GM23338 (cell line): ENCODE results near the gene STK24. TPM values are rescaled to one million over a fixed set of nuclear protein-coding genes. Genes with fewer than 3 reads are reported as not detected.

Experiments used
- ATAC-seq: fragments of 200-7000 bp; cut with Tn5 transposase; 3 replicates; pipeline ENCODE4 v1.9.1; 2020
- DNase-seq: peaks from one replicate; pipeline ENCODE4 v3.0.0-alpha.2; 2015; ENCODE audit warnings: low spot score
- H2AFZ ChIP-seq: fragments of 200-600 bp; sonication (generic); 2 replicates; pipeline ENCODE4 v1.8.0; 2016; ENCODE audit warnings: antibody characterized with exemption, mild to moderate bottlenecking, moderate library complexity
- H3F3A ChIP-seq: fragments of 200-600 bp; sonication (generic); replicated peaks from 2 replicates; pipeline ENCODE4 v1.8.0; 2017; ENCODE audit warnings: antibody characterized with exemption, mixed run types, low read depth
- H3K27ac ChIP-seq: fragments of 200-600 bp; sonication (generic); 2 replicates; pipeline ENCODE4 v1.6.1; 2016; ENCODE audit warnings: low read depth
- H3K27me3 ChIP-seq: fragments of 200-600 bp; sonication (generic); 2 replicates; pipeline ENCODE4 v1.8.0; 2016; ENCODE audit warnings: mild to moderate bottlenecking, mixed run types, moderate library complexity; ENCODE audit not compliant: insufficient read depth
- H3K36me3 ChIP-seq: fragments of 200-600 bp; sonication (generic); 2 replicates; pipeline ENCODE4 v1.8.0; 2016; ENCODE audit warnings: mild to moderate bottlenecking; ENCODE audit not compliant: insufficient read depth
- H3K4me1 ChIP-seq: fragments of 200-600 bp; sonication (generic); 2 replicates; pipeline ENCODE4 v1.8.0; 2016; ENCODE audit warnings: mild to moderate bottlenecking, moderate library complexity; ENCODE audit not compliant: insufficient read depth
- H3K4me2 ChIP-seq: fragments of 200-600 bp; sonication (generic); 2 replicates; pipeline ENCODE4 v1.7.1; 2017; ENCODE audit warnings: mixed run types
- H3K4me3 ChIP-seq: fragments of 200-600 bp; sonication (generic); 2 replicates; pipeline ENCODE4 v1.6.1; 2016; ENCODE audit warnings: mixed run types
- H3K79me2 ChIP-seq: fragments of 200-600 bp; sonication (generic); replicated peaks from 2 replicates; pipeline ENCODE4 v1.8.0; 2017; ENCODE audit warnings: mild to moderate bottlenecking; ENCODE audit not compliant: insufficient read depth
- H3K9me2 ChIP-seq: fragments of 200-600 bp; sonication (generic); 2 replicates; pipeline ENCODE4 v1.8.0; 2017; ENCODE audit not compliant: insufficient read depth
- H4K20me1 ChIP-seq: fragments of 200-600 bp; sonication (generic); replicated peaks from 2 replicates; pipeline ENCODE4 v1.8.0; 2017; ENCODE audit warnings: mild to moderate bottlenecking; ENCODE audit not compliant: insufficient read depth
- H3K27ac Mint-ChIP-seq: 2 replicates; pipeline ENCODE4 v1.8.0; 2020; ENCODE audit warnings: inconsistent platforms, mild to moderate bottlenecking, moderate library complexity, mixed read lengths
- H3K27me3 Mint-ChIP-seq: 3 replicates; pipeline ENCODE4 v1.8.0; 2022; ENCODE audit warnings: low read depth, mild to moderate bottlenecking, moderate library complexity, mixed read lengths, inconsistent platforms; ENCODE audit not compliant: insufficient read depth, poor library complexity
- H3K36me3 Mint-ChIP-seq: 3 replicates; pipeline ENCODE4 v1.8.0; 2021; ENCODE audit warnings: low read depth, mild to moderate bottlenecking, inconsistent platforms, moderate library complexity, mixed read lengths
- H3K4me1 Mint-ChIP-seq: 3 replicates; pipeline ENCODE4 v1.8.0; 2020; ENCODE audit warnings: mild to moderate bottlenecking, inconsistent platforms, mixed read lengths
- H3K4me3 Mint-ChIP-seq: 3 replicates; pipeline ENCODE4 v1.8.0; 2021; ENCODE audit warnings: moderate library complexity, mild to moderate bottlenecking, inconsistent platforms, mixed read lengths
- H3K9me3 Mint-ChIP-seq: 3 replicates; pipeline ENCODE4 v1.8.0; 2020; ENCODE audit warnings: moderate library complexity, mild to moderate bottlenecking, inconsistent platforms, mixed read lengths
- CREB1 ChIP-seq: fragments of 250-450 bp; sonication (Bioruptor Pico); IDR thresholded peaks from 2 replicates; pipeline ENCODE4 v1.5.0; 2020; ENCODE audit warnings: low read depth, mild to moderate bottlenecking, moderate library complexity
- EZH2 ChIP-seq: fragments of 200-600 bp; sonication (generic); IDR thresholded peaks from one replicate; pipeline ENCODE4 v1.8.0; 2017; ENCODE audit warnings: antibody characterized with exemption, mild to moderate bottlenecking, low read depth; ENCODE audit not compliant: unreplicated experiment
- EZH2phosphoT487 ChIP-seq: fragments of 200-600 bp; sonication (generic); IDR thresholded peaks from one replicate; pipeline ENCODE4 v1.8.1; 2018; ENCODE audit warnings: antibody characterized with exemption; ENCODE audit not compliant: unreplicated experiment
- POLR2AphosphoS5 ChIP-seq: IDR thresholded peaks from 2 replicates; pipeline ENCODE4 v1.6.1; 2016; ENCODE audit warnings: antibody characterized with exemption, low read depth
- ZNF114 ChIP-seq: fragments of 250-450 bp; sonication (Bioruptor Pico); IDR thresholded peaks from 2 replicates; pipeline ENCODE4 v1.5.0; 2020; ENCODE audit warnings: mild to moderate bottlenecking, moderate library complexity
- ZNF331 ChIP-seq: fragments of 250-450 bp; sonication (Bioruptor Pico); IDR thresholded peaks from 2 replicates; pipeline ENCODE4 v1.5.0; 2020; ENCODE audit warnings: low read depth, mild to moderate bottlenecking, moderate library complexity
- ZNF462 ChIP-seq: fragments of 250-450 bp; sonication (Bioruptor Pico); IDR thresholded peaks from 2 replicates; pipeline ENCODE4 v1.5.0; 2020; ENCODE audit warnings: mild to moderate bottlenecking, moderate library complexity
- polyA plus RNA-seq: library from polyadenylated mRNA; unstranded; fragments of >200 nt; fragmentation: Nextera tagmentation; extraction: Ambion mirVana; gene quantifications from 2 replicates; pipeline ENCODE4 v1.2.1, GENCODE V29; 2016
- total RNA-seq: library from RNA; depleted of rRNA; stranded (reverse); fragments of >200 nt; shearing (Covaris generic); gene quantifications from 2 replicates; pipeline ENCODE4 v1.2.3, GENCODE V29; 2014
- TF ChIP-seq, protein P1 (sequence below): IDR thresholded peaks from one replicate; pipeline ENCODE4 v1.6.1; 2018; ENCODE audit warnings: antibody characterized with exemption; ENCODE audit not compliant: unreplicated experiment
- TF ChIP-seq, protein P2 (sequence below): IDR thresholded peaks from 2 replicates; pipeline ENCODE4 v1.6.1; 2016; ENCODE audit warnings: antibody characterized with exemption

Gene STK24
- total and polyA plus RNA-seq, 2 experiments from 2014 or later, result 56.5 to 144 TPM

- Histone ChIP-seq H3K27me3 (no peaks in the 10 kb centered on the region), H3K27ac (no peak overlapping the region), H3K4me2 (no peak overlapping the region), H3F3A (no peaks in the 10 kb centered on the region), H4K20me1 (peaks cover 94% of the 10 kb centered on the region), H3K36me3 (no peaks in the 10 kb centered on the region), H3K4me1 (peaks cover 52% of the 10 kb centered on the region), H3K79me2 (peaks cover 100% of the 10 kb centered on the region), H3K4me3 (no peak overlapping the region), H3K9me2 (no peaks in the 10 kb centered on the region), H2AFZ (no peak overlapping the region)
- Mint-ChIP-seq H3K36me3 (no peaks in the 10 kb centered on the region), H3K4me1 (peaks cover 84% of the 10 kb centered on the region), H3K9me3 (no peaks in the 10 kb centered on the region; the same call in 2 of the 3 replicates), H3K27me3 (peaks cover 11% of the 10 kb centered on the region), H3K27ac (no peak overlapping the region), H3K4me3 (no peak overlapping the region)
- ATAC-seq (no peak), DNase-seq (no peak)
- TF ChIP-seq POLR2AphosphoS5, result no peak
- TF ChIP-seq ZNF462 (CRISPR knock-in tag), result no peak
- no peak for TF ChIP-seq ZNF331 (CRISPR knock-in tag)
- TF ChIP-seq, protein P1, sequence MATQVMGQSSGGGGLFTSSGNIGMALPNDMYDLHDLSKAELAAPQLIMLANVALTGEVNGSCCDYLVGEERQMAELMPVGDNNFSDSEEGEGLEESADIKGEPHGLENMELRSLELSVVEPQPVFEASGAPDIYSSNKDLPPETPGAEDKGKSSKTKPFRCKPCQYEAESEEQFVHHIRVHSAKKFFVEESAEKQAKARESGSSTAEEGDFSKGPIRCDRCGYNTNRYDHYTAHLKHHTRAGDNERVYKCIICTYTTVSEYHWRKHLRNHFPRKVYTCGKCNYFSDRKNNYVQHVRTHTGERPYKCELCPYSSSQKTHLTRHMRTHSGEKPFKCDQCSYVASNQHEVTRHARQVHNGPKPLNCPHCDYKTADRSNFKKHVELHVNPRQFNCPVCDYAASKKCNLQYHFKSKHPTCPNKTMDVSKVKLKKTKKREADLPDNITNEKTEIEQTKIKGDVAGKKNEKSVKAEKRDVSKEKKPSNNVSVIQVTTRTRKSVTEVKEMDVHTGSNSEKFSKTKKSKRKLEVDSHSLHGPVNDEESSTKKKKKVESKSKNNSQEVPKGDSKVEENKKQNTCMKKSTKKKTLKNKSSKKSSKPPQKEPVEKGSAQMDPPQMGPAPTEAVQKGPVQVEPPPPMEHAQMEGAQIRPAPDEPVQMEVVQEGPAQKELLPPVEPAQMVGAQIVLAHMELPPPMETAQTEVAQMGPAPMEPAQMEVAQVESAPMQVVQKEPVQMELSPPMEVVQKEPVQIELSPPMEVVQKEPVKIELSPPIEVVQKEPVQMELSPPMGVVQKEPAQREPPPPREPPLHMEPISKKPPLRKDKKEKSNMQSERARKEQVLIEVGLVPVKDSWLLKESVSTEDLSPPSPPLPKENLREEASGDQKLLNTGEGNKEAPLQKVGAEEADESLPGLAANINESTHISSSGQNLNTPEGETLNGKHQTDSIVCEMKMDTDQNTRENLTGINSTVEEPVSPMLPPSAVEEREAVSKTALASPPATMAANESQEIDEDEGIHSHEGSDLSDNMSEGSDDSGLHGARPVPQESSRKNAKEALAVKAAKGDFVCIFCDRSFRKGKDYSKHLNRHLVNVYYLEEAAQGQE, result no peak
- no peak for TF ChIP-seq ZNF114
- TF ChIP-seq EZH2phosphoT487, result no peak
- TF ChIP-seq, protein P2, sequence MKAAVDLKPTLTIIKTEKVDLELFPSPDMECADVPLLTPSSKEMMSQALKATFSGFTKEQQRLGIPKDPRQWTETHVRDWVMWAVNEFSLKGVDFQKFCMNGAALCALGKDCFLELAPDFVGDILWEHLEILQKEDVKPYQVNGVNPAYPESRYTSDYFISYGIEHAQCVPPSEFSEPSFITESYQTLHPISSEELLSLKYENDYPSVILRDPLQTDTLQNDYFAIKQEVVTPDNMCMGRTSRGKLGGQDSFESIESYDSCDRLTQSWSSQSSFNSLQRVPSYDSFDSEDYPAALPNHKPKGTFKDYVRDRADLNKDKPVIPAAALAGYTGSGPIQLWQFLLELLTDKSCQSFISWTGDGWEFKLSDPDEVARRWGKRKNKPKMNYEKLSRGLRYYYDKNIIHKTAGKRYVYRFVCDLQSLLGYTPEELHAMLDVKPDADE, result no peak
- TF ChIP-seq EZH2, result no peak
- TF ChIP-seq CREB1 (CRISPR knock-in tag), result no peak
Measured at GRCh38 chr13:98538876-98539275, 38.0 kb downstream of the STK24 start.
